CD14-positive monocyte (primary cell): Measurements from ENCODE around the gene LZTFL1. TPM values are rescaled to one million over a fixed set of nuclear protein-coding genes. Genes with fewer than 3 reads are reported as not detected.

Source experiments
- DNase-seq, 3 donors: peaks; one replicate each; pipeline ENCODE4 v3.0.0-alpha.2; 2011 to 2022
- H2AFZ ChIP-seq: 2 replicates; pipeline ENCODE4 v1.6.0; 2012; ENCODE audit warnings: mild to moderate bottlenecking, low read depth, low read length, inconsistent platforms; ENCODE audit not compliant: insufficient read depth, poor library complexity, severe bottlenecking
- H3K27ac ChIP-seq, 2 donors: 1 replicate in 1 of 2; 2 replicates in 1 of 2; pipeline ENCODE4 v1.5.1; 2012 to 2013; ENCODE audit warnings: low read length in 2 of 2, control low read depth in 1 of 2, inconsistent platforms in 1 of 2, low read depth in 1 of 2, mild to moderate bottlenecking in 1 of 2
- H3K27me3 ChIP-seq, 2 donors: one replicate each; pipeline versions ENCODE4 v1.6.0 to v1.6.1; 2011 to 2013; ENCODE audit warnings: low read length in 2 of 2; ENCODE audit not compliant: control insufficient read depth in 2 of 2, insufficient read depth in 2 of 2
- H3K36me3 ChIP-seq, 2 donors: replicated peaks in 1 of 2; 1 replicate in 1 of 2; 2 replicates in 1 of 2; pipeline versions ENCODE4 v1.5.1 to v1.6.1; 2012 to 2013; ENCODE audit warnings: low read length in 2 of 2, control low read depth in 1 of 2, inconsistent platforms in 1 of 2, mild to moderate bottlenecking in 1 of 2; ENCODE audit not compliant: insufficient read depth in 2 of 2, control insufficient read depth in 1 of 2
- H3K4me1 ChIP-seq, 2 donors: 1 replicate in 1 of 2; 2 replicates in 1 of 2; pipeline versions ENCODE4 v1.5.1 to v1.6.1; 2012 to 2013; ENCODE audit warnings: low read length in 2 of 2, control low read depth in 1 of 2, inconsistent platforms in 1 of 2, mild to moderate bottlenecking in 1 of 2, moderate library complexity in 1 of 2; ENCODE audit not compliant: insufficient read depth in 2 of 2, control insufficient read depth in 1 of 2
- H3K4me2 ChIP-seq: replicated peaks from 2 replicates; pipeline ENCODE3; 2012; ENCODE audit warnings: low read length, moderate library complexity, mild to moderate bottlenecking; ENCODE audit not compliant: poor library complexity, severe bottlenecking; ENCODE audit errors: extremely low read depth
- H3K4me3 ChIP-seq, 3 experiments: fragments of 200-600 bp in 1 of 3; sonication (generic) in 1 of 3; replicated peaks in 1 of 3; 1 replicate in 2 of 3; 2 replicates in 1 of 3; pipeline ENCODE4 v1.5.1; 2011 to 2013; ENCODE audit warnings: low read length in 3 of 3, mild to moderate bottlenecking in 3 of 3, control low read depth in 2 of 3, low read depth in 2 of 3, inconsistent platforms in 1 of 3, moderate library complexity in 1 of 3
- H3K79me2 ChIP-seq: 2 replicates; pipeline ENCODE4 v1.6.0; 2012; ENCODE audit warnings: mild to moderate bottlenecking, control low read depth, inconsistent platforms, low read length, moderate library complexity; ENCODE audit not compliant: insufficient read depth
- H3K9ac ChIP-seq: 2 replicates; pipeline ENCODE4 v1.6.0; 2017; ENCODE audit warnings: low read length, mild to moderate bottlenecking; ENCODE audit not compliant: insufficient read depth, poor library complexity, severe bottlenecking
- H3K9me3 ChIP-seq, 2 donors: replicated peaks in 1 of 2; 1 replicate in 1 of 2; 2 replicates in 1 of 2; pipeline versions ENCODE4 v1.5.1 to v1.6.1; 2012 to 2013; ENCODE audit warnings: low read length in 2 of 2, control low read depth in 1 of 2; ENCODE audit not compliant: control insufficient read depth in 1 of 2, insufficient read depth in 1 of 2
- H4K20me1 ChIP-seq: 2 replicates; pipeline ENCODE4 v1.6.0; 2012; ENCODE audit warnings: mild to moderate bottlenecking, low read length, control low read depth, moderate library complexity; ENCODE audit not compliant: insufficient read depth
- H3K27ac Mint-ChIP-seq, 7 donors: one replicate each; pipeline ENCODE4 v1.8.0; 2020; ENCODE audit warnings: mild to moderate bottlenecking in 7 of 7, mixed read lengths in 7 of 7, moderate library complexity in 6 of 7, inconsistent platforms in 2 of 7
- H3K27me3 Mint-ChIP-seq, 3 donors: one replicate each; pipeline ENCODE4 v1.8.0; 2021 to 2022; ENCODE audit warnings: low read depth in 3 of 3, mild to moderate bottlenecking in 3 of 3, mixed read lengths in 3 of 3, moderate library complexity in 3 of 3, inconsistent platforms in 1 of 3
- H3K36me3 Mint-ChIP-seq, 2 donors: one replicate each; pipeline ENCODE4 v1.8.0; 2020; ENCODE audit warnings: mixed read lengths in 2 of 2, inconsistent platforms in 1 of 2, mild to moderate bottlenecking in 1 of 2
- H3K4me1 Mint-ChIP-seq: one replicate; pipeline ENCODE4 v1.8.0; 2020; ENCODE audit warnings: mild to moderate bottlenecking, mixed read lengths
- H3K4me3 Mint-ChIP-seq, 2 donors: one replicate each; pipeline ENCODE4 v1.8.0; 2020; ENCODE audit warnings: mild to moderate bottlenecking in 2 of 2, mixed read lengths in 2 of 2, moderate library complexity in 1 of 2
- H3K9me3 Mint-ChIP-seq, 7 donors: one replicate each; pipeline ENCODE4 v1.8.0; 2020 to 2022; ENCODE audit warnings: mixed read lengths in 7 of 7, mild to moderate bottlenecking in 6 of 7, moderate library complexity in 6 of 7, inconsistent platforms in 2 of 7
- WGBS: methylation state at CpG from one replicate; pipeline ENCODE4 v1.1.5; 2013; ENCODE audit warnings: missing lambda C conversion rate; ENCODE audit not compliant: insufficient coverage; 5-methylcytosine and 5-hydroxymethylcytosine counted together
- intact Hi-C, 2 donors: fragments of 100-400 bp; cut with micrococcal nuclease; formaldehyde crosslinking; loops; one replicate each; pipeline versions ENCODE4 v1.15.0 to v1.15.1; 2023
- polyA plus RNA-seq, 3 donors: library from polyadenylated mRNA; depleted of rRNA in 1 of 3; unstranded in 2 of 3; stranded (reverse) in 1 of 3; fragments of 300-500 nt in 2 of 3; fragments of >200 nt in 1 of 3; fragmentation: Illumina TruSeq in 2 of 3; gene quantifications; 1 replicate in 2 of 3; 2 replicates in 1 of 3; pipeline ENCODE4 v1.2.3, GENCODE V29; 2012 to 2021
- TF ChIP-seq, protein P1 (sequence below): fragments of 200-600 bp; IDR thresholded peaks from one replicate; pipeline ENCODE4 v1.8.0; 2022; ENCODE audit warnings: antibody characterized with exemption, mild to moderate bottlenecking

Gene LZTFL1
- polyA plus RNA-seq, 3 donors: 7.3 to 10.5 (median 7.5) TPM

- Histone ChIP-seq H3K9ac (no peak overlapping the region), H3K4me2 (no peak overlapping the region), H3K9me3 (no peaks in the 10 kb centered on the region), H3K36me3 (peaks cover 14 to 20% of the 10 kb centered on the region in 2 donors), H3K27ac (no peak overlapping the region), H3K4me1 (no peaks in the 10 kb centered on the region), H3K4me3 (no peak overlapping the region), H2AFZ (no peak overlapping the region), H4K20me1 (no peaks in the 10 kb centered on the region), H3K27me3 (no peaks in the 10 kb centered on the region), H3K79me2 (no peaks in the 10 kb centered on the region)
- H3K27me3 Mint-ChIP-seq: peaks cover 0 to 1% (median 0%) of the 10 kb centered on the region in 3 donors
- H3K4me1 Mint-ChIP-seq: no peaks in the 10 kb centered on the region
- TF ChIP-seq, protein P1, sequence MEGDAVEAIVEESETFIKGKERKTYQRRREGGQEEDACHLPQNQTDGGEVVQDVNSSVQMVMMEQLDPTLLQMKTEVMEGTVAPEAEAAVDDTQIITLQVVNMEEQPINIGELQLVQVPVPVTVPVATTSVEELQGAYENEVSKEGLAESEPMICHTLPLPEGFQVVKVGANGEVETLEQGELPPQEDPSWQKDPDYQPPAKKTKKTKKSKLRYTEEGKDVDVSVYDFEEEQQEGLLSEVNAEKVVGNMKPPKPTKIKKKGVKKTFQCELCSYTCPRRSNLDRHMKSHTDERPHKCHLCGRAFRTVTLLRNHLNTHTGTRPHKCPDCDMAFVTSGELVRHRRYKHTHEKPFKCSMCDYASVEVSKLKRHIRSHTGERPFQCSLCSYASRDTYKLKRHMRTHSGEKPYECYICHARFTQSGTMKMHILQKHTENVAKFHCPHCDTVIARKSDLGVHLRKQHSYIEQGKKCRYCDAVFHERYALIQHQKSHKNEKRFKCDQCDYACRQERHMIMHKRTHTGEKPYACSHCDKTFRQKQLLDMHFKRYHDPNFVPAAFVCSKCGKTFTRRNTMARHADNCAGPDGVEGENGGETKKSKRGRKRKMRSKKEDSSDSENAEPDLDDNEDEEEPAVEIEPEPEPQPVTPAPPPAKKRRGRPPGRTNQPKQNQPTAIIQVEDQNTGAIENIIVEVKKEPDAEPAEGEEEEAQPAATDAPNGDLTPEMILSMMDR: no peak
- no peak for DNase-seq
- intact Hi-C loops: no loop called here
- H3K27ac Mint-ChIP-seq: no peak overlapping the region
- no peak overlapping the region for H3K4me3 Mint-ChIP-seq
- H3K9me3 Mint-ChIP-seq: no peaks in the 10 kb centered on the region
- no CpG with 5 or more reads among the region's 2 CpGs for WGBS
- H3K36me3 Mint-ChIP-seq: peaks cover 20 to 34% of the 10 kb centered on the region in 2 donors
Observed at GRCh38 chr3:45826321-45826720, 15.6 kb downstream of the LZTFL1 start.

GRCh38 chr3:45821127-45821526 is 20.8 kb downstream of the LZTFL1 start:
- Mint-ChIP-seq H3K36me3 (peaks cover 4 to 13% of the 10 kb centered on the region in 2 donors), H3K27me3 (peaks cover 0 to 1% (median 0%) of the 10 kb centered on the region in 3 donors), H3K9me3 (peaks cover 0 to 10% (median 4%) of the 10 kb centered on the region in 7 donors), H3K4me3 (no peak overlapping the region), H3K4me1 (no peaks in the 10 kb centered on the region), H3K27ac (no peak overlapping the region)
- H3K4me1 ChIP-seq: no peaks in the 10 kb centered on the region
- no peak overlapping the region for H3K27ac ChIP-seq
- no peaks in the 10 kb centered on the region for H3K79me2 ChIP-seq
- TF ChIP-seq, protein P1: no peak
- peaks cover 3 to 4% of the 10 kb centered on the region in 2 donors for H3K36me3 ChIP-seq
- no peak overlapping the region for H2AFZ ChIP-seq
- WGBS: 100% methylated on average over 1 of the region's 1 CpG
- DNase-seq: no peak
- H3K4me3 ChIP-seq: no peak overlapping the region
- no peak overlapping the region for H3K4me2 ChIP-seq
- H3K9ac ChIP-seq: no peak overlapping the region
- no peaks in the 10 kb centered on the region for H3K27me3 ChIP-seq
- H3K9me3 ChIP-seq: peaks cover 0 to 7% of the 10 kb centered on the region in 2 donors
- H4K20me1 ChIP-seq: no peaks in the 10 kb centered on the region
- intact Hi-C loops: no loop called here
